Activated CD4-positive, alpha-beta T cell treated with anti-CD3 and anti-CD28 coated beads for 36 hours (primary cell): ENCODE data around the gene COL26A1. TPM values are rescaled to one million over a fixed set of nuclear protein-coding genes. Genes with fewer than 3 reads are reported as not detected.

Experiments used
- ATAC-seq: fragments of 200-7000 bp; cut with Tn5 transposase; one replicate; pipeline ENCODE4 v1.10.0; 2021; ENCODE audit warnings: mild to moderate bottlenecking, moderate library complexity
- CTCF ChIA-PET: fragments of 350-600 bp; sonication (Branson Sonifier 250); formaldehyde crosslinking; loops from one replicate; lab custom pipeline; 2021; ENCODE audit warnings: antibody characterized with exemption; lab: Charles Lee
- POLR2A ChIA-PET: fragments of 350-600 bp; sonication (Branson Sonifier 250); formaldehyde crosslinking; loops from one replicate; lab custom pipeline; 2021; ENCODE audit warnings: antibody characterized with exemption, inconsistent platforms; lab: Charles Lee
- DNase-seq: peaks from one replicate; pipeline ENCODE4 v3.0.0-alpha.2; 2020
- H3K27ac Mint-ChIP-seq: one replicate; pipeline ENCODE4 v1.8.0; 2021; ENCODE audit warnings: mixed read lengths
- H3K27me3 Mint-ChIP-seq: one replicate; pipeline ENCODE4 v1.8.0; 2021; ENCODE audit warnings: mixed read lengths
- H3K36me3 Mint-ChIP-seq: one replicate; pipeline ENCODE4 v1.8.0; 2021; ENCODE audit warnings: low read depth, mixed read lengths
- H3K4me1 Mint-ChIP-seq: one replicate; pipeline ENCODE4 v1.8.0; 2021; ENCODE audit warnings: mixed read lengths
- H3K4me3 Mint-ChIP-seq: one replicate; pipeline ENCODE4 v1.8.0; 2021; ENCODE audit warnings: mild to moderate bottlenecking, moderate library complexity, mixed read lengths
- H3K9me3 Mint-ChIP-seq: one replicate; pipeline ENCODE4 v1.8.0; 2021; ENCODE audit warnings: low read depth, mixed read lengths
- intact Hi-C, 2 experiments: fragments of 100-400 bp; cut with DNase I in 1 of 2; cut with micrococcal nuclease in 1 of 2; formaldehyde crosslinking; loops; one replicate each; pipeline versions ENCODE4 v1.14.2 to v1.15.1; 2022 to 2024; cut with DNase I, micrococcal nuclease
- total RNA-seq, 2 experiments: library from RNA; stranded (reverse); gene quantifications; one replicate each; pipeline ENCODE4 v1.2.3, GENCODE V29; 2021

COL26A1 gene
- total RNA-seq = not detected

DNA sequence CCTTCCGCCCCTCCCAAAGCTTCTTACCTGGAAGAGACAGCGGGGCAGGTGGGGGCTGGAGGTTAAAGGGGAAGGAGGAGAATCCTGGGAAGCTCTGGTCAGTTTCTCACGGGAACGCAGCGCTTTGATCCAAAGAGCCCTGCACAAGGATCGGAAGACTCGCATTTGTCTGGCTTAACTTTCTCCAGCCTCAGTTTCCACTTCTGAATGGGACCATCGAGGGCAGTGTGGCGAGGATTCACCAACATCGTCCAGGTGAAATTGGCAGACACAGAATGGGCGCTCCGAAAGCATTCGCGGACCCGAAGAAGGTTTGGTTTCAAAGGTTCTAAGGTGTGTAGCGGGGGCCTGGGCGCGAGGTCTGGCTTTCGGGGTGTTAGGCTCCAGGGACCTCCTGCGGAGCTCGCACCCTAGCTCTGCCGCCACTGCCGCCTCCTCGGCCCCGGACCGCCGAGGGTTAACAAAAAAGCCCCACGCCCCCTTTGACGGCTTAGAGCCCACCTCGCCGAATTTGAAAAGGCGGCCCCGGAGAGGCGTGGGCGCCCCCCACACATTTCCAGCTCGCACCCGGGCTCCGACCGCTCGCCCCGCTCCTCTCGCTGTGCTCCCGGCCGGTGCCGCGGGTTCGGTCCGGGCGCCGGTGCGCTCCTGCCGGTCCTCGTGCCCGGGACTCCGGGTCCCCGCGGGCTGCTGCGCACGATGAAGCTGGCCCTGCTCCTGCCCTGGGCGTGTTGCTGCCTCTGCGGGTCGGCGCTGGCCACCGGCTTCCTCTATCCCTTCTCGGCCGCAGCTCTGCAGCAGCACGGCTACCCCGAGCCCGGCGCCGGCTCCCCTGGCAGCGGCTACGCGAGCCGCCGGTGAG lies at the start of gene COL26A1:
TSS of gene COL26A1 (plus strand) at position 542 of the 862 bp plus-strand sequence. CDS start at position 700, 158 bp downstream.
- H3K4me1 Mint-ChIP-seq = peaks cover 3% of the 10 kb centered on the region
- ATAC-seq = no peak
- H3K4me3 Mint-ChIP-seq = no peak within 1 kb of the TSS
- peak; percentile 19 for DNase-seq
- intact Hi-C loops = no loop called here
- H3K27me3 Mint-ChIP-seq = peaks cover 20% of the 10 kb centered on the region
- no peak within 1 kb of the TSS for H3K27ac Mint-ChIP-seq
- H3K9me3 Mint-ChIP-seq = no peaks in the 10 kb centered on the region
- CTCF ChIA-PET = interaction anchor here (0.7 to 3.2 kb wide), 5 partner anchors 10 to 144 kb away, joined by 3 to 16 read pairs (median 3); no protein-coding TSS in a partner anchor
- POLR2A ChIA-PET = no interaction called here
- H3K36me3 Mint-ChIP-seq = no peaks in the 10 kb centered on the region

DNA sequence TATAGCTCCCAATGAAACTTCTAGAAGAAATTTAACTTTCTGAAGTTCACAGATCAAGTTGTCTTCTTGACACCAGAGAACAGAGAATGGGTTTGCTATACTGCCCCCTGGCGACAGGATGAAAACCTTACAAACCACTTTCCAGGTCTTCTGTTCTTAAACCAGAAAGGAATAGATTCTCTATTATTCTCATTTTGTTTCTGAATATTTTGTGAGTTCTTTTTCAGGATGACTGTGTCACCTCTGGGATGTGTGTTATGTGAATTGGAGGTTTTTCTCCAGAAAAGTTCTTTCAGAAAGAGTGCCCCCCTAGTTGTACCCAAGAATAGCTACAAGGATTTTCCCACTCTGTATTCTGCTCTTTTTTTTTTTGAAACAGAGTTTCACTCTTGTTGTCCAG lies 47.3 kb upstream of the COL26A1 start:
- intact Hi-C loops = no loop called here
- no peak overlapping the region for H3K27ac Mint-ChIP-seq
- no peak overlapping the region for H3K4me3 Mint-ChIP-seq
- peaks cover 25% of the 10 kb centered on the region for H3K36me3 Mint-ChIP-seq
- DNase-seq (peak; percentile 77), ATAC-seq (no peak)
- ChIA-PET POLR2A (no interaction called here), CTCF (interaction anchor here (0.6 to 1.6 kb wide), 15 partner anchors 9 to 734 kb away, joined by 3 to 8 read pairs (median 4); no protein-coding TSS in a partner anchor)
- H3K9me3 Mint-ChIP-seq = peaks cover 2% of the 10 kb centered on the region
- no peaks in the 10 kb centered on the region for H3K27me3 Mint-ChIP-seq
- H3K4me1 Mint-ChIP-seq = no peaks in the 10 kb centered on the region

DNA sequence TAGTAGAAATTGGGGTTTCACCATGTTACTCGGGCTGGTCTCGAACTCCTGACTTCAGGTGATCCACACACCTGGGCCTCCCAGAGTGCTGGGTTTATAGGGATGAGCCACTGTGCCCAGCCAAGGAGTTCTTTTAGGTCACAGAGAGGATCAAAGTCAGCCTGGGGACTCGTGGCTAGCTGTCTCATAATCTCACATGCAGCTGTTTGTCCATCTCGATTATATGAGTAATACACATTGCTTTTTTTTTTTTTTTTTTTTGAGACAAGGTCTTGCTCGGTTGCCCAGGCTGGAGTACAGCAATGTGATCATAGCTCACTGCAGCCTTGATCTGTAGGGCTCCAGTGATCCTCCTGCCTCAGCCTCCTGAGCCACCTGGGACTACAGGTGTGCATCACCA lies 43.3 kb upstream of the COL26A1 start:
- POLR2A ChIA-PET = no interaction called here
- H3K9me3 Mint-ChIP-seq = no peaks in the 10 kb centered on the region
- DNase-seq (no peak), ATAC-seq (no peak)
- peaks cover 8% of the 10 kb centered on the region for H3K36me3 Mint-ChIP-seq
- intact Hi-C loops = no loop called here
- H3K4me3 Mint-ChIP-seq = no peak overlapping the region
- H3K27ac Mint-ChIP-seq = no peak overlapping the region
- H3K4me1 Mint-ChIP-seq = peaks cover 8% of the 10 kb centered on the region
- CTCF ChIA-PET = interaction anchor here (0.7 to 0.9 kb wide), 2 partner anchors 13 to 75 kb away, joined by 3 read pairs; partner anchors contain the start of gene FIS1
- no peaks in the 10 kb centered on the region for H3K27me3 Mint-ChIP-seq

DNA sequence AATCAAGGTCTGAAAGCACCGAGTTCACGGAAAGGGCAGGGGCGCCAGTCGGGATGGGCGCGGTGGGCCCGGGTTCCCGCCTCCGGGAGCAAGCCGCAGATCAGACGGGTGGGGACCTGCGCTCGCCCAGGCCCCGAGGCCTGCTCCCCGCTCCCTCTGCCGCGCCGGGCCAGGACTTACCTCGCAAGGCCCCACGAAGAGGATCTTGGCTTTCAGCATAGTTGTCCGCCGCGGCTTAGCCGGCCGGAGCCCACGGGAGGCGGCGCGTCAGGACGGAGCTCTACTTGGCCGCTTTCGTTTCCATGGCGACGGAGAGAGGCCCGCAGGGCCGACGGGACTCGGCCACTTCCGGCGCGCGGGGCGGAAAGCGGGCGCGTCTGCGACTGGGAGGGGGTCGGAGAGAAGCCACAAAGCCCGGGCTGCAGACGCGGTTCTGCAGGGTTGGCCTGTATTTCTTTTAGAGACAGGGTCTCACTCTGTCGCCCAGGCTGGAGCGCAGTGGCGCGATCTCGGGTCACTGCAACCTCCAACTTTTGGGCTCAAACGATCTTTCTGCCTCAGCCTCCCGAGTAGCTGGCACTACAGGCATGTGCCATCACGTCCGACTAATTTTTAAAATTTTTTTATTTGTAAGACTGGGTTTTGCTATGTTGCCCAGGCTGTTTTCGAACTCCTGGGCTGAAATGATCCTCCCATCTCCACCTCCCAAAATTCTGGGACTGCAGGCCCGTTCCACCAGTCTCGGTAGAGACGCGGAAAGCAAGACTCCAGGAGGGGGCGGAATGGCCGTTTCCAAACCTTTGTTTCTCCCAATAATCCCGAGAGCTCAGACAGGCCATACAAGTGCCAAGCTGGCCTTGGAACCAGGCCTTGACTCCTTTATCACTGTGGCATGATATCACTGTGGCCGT lies 40.9 kb upstream of the COL26A1 start, which contains the start of gene IFT22:
TSS of gene IFT22 (minus strand) at position 322 of the 911 bp plus-strand sequence. CDS start at position 219, 103 bp downstream.
- CTCF ChIA-PET = interaction anchor here (0.6 to 1.6 kb wide), 8 partner anchors 11 to 181 kb away, joined by 3 to 5 read pairs (median 4); partner anchors contain the start of gene FIS1
- POLR2A ChIA-PET = interaction anchor here (1.0 kb wide), 1 partner anchor 244 kb away, joined by 3 read pairs; no protein-coding TSS in a partner anchor
- Mint-ChIP-seq H3K9me3 (no peaks in the 10 kb centered on the region), H3K27ac (peak within 1 kb of the TSS; percentile 89), H3K27me3 (no peaks in the 10 kb centered on the region), H3K4me3 (peak within 1 kb of the TSS; percentile 82), H3K36me3 (no peaks in the 10 kb centered on the region), H3K4me1 (peaks cover 8% of the 10 kb centered on the region)
- DNase-seq = peak; percentile 93
- peak; percentile 97 for ATAC-seq
- intact Hi-C loops = loop anchor here in 1 of 2 experiments (1.0 to 10.0 kb wide), 5 partner anchors 13 to 1143 kb away; partner anchors contain the start of genes ALKBH4, FIS1, LRWD1 and ZNHIT1

- no peak overlapping the region for H3K27ac Mint-ChIP-seq
- intact Hi-C loops = loop anchor here in 1 of 2 experiments (10.0 kb wide), 1 partner anchor 1137 kb away; the partner anchor contains the start of genes ALKBH4 and LRWD1
- H3K27me3 Mint-ChIP-seq = peaks cover 5% of the 10 kb centered on the region
- ChIA-PET POLR2A (no interaction called here), CTCF (interaction anchor here (0.7 to 1.7 kb wide), 2 partner anchors 13 to 79 kb away, joined by 3 to 4 read pairs; no protein-coding TSS in a partner anchor)
- H3K9me3 Mint-ChIP-seq = no peaks in the 10 kb centered on the region
- no peaks in the 10 kb centered on the region for H3K36me3 Mint-ChIP-seq
- no peak for ATAC-seq
- no peak for DNase-seq
- H3K4me3 Mint-ChIP-seq = no peak overlapping the region
- no peaks in the 10 kb centered on the region for H3K4me1 Mint-ChIP-seq
Observed at GRCh38 chr7:101328159-101328558, 34.5 kb upstream of the COL26A1 start.

DNA sequence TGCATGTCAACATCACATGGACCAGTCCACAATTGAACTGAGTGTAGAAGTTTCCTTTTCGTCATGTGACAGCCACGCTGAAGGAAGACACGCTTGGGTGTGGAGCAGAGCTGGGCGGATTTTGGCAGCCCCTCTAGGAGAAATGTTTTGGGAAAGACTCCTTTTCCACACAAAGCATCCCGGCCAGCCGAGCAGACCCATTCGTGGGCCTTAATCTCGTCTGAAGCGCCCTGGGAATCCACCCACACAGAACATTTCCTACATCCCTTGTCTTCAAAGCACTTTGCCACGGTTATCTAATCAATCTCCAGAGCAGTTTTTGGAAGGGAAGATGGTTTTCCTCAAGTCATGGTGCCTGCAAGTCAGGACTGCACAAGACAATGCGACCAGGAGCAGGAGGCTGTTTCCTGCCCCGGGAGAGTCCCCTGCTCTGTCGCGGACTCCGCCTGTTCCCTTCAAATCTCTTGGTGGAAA lies 32.6 kb upstream of the COL26A1 start:
- ChIA-PET POLR2A (no interaction called here), CTCF (no interaction called here)
- Mint-ChIP-seq H3K4me1 (no peaks in the 10 kb centered on the region), H3K27ac (no peak overlapping the region), H3K27me3 (peaks cover 7% of the 10 kb centered on the region), H3K36me3 (no peaks in the 10 kb centered on the region), H3K4me3 (no peak overlapping the region), H3K9me3 (no peaks in the 10 kb centered on the region)
- DNase-seq (no peak), ATAC-seq (no peak)
- intact Hi-C loops = no loop called here

GRCh38 chr7:101332026-101332425 lies 30.6 kb upstream of the COL26A1 start:
- ATAC-seq (no peak), DNase-seq (no peak)
- no peaks in the 10 kb centered on the region for H3K4me1 Mint-ChIP-seq
- CTCF ChIA-PET = no interaction called here
- POLR2A ChIA-PET = no interaction called here
- peaks cover 8% of the 10 kb centered on the region for H3K27me3 Mint-ChIP-seq
- intact Hi-C loops = no loop called here
- H3K4me3 Mint-ChIP-seq = no peak overlapping the region
- no peaks in the 10 kb centered on the region for H3K36me3 Mint-ChIP-seq
- H3K27ac Mint-ChIP-seq = no peak overlapping the region
- H3K9me3 Mint-ChIP-seq = no peaks in the 10 kb centered on the region

DNA sequence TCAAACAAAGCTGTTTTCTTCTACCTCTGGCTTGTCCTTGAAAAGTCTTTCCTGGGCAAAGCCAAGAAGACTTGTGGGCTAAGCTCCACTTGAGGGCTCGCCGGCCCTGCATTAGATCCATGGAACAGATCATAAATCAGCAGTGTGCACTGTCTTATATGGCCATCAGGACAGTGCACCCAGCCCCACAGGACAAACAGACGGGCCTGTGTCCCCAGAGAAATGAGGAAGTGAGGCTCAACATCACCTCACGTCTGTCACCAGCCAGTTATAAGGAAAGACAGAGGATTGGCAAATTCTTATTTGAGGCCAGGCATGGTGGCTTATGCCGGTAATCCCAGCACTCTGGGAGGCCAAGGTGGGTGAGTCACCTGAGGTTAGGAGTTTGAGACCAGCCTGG lies 28.8 kb upstream of the COL26A1 start:
- ATAC-seq = no peak
- no peak for DNase-seq
- H3K4me3 Mint-ChIP-seq = no peak overlapping the region
- no peaks in the 10 kb centered on the region for H3K4me1 Mint-ChIP-seq
- no peak overlapping the region for H3K27ac Mint-ChIP-seq
- no peaks in the 10 kb centered on the region for H3K36me3 Mint-ChIP-seq
- ChIA-PET POLR2A (no interaction called here), CTCF (interaction anchor here (1.4 kb wide), 1 partner anchor 19 kb away, joined by 4 read pairs; no protein-coding TSS in a partner anchor)
- peaks cover 8% of the 10 kb centered on the region for H3K27me3 Mint-ChIP-seq
- no peaks in the 10 kb centered on the region for H3K9me3 Mint-ChIP-seq
- intact Hi-C loops = no loop called here

DNA sequence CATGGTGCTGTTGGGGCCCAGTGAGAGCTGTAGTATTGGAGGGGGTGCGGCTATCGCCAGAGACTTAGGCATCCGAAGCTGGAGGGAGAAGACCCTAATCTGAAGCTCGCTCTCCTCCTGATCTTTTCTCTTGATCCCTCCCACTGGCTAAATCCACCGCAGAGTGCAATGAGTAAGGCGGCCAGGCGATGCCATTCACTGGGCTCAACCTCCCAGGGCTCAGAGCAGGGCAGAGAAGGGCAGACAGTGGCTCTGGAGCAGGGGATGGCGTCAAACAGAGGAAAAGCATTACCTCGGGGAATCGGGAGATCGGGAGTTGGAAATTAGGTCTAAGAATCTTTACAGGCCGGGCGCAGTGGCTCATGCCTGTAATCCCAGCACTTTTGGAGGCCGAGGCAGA lies 22.3 kb upstream of the COL26A1 start:
- H3K36me3 Mint-ChIP-seq = no peaks in the 10 kb centered on the region
- peaks cover 1% of the 10 kb centered on the region for H3K27me3 Mint-ChIP-seq
- H3K4me3 Mint-ChIP-seq = no peak overlapping the region
- no peak for DNase-seq
- ChIA-PET CTCF (interaction anchor here (0.6 to 0.7 kb wide), 3 partner anchors 25 to 97 kb away, joined by 3 to 5 read pairs (median 4); no protein-coding TSS in a partner anchor), POLR2A (no interaction called here)
- no peaks in the 10 kb centered on the region for H3K9me3 Mint-ChIP-seq
- H3K4me1 Mint-ChIP-seq = no peaks in the 10 kb centered on the region
- no peak overlapping the region for H3K27ac Mint-ChIP-seq
- intact Hi-C loops = no loop called here
- ATAC-seq = no peak

DNA sequence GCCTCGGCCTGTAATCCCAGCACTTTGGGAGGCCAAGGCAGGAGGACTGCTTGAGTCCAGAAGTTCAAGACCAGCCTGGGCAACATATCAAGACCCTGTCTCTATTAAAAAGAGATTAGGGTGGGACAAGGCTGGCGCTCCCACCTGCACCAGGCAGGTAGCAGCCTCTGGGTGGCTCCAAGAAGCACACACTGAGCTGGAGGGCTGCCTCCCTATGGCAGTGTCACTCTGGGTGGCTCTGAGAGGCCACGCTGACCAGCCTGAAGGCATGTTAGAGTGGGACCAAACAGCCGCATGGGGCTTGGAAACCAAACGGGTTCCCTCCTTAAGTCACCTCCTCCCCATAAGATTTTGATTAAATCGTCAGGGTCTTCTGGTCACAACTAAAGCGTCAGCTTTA lies 19.8 kb upstream of the COL26A1 start:
- Mint-ChIP-seq H3K27ac (no peak overlapping the region), H3K36me3 (no peaks in the 10 kb centered on the region), H3K9me3 (no peaks in the 10 kb centered on the region), H3K4me3 (no peak overlapping the region), H3K27me3 (no peaks in the 10 kb centered on the region), H3K4me1 (no peaks in the 10 kb centered on the region)
- intact Hi-C loops = no loop called here
- ChIA-PET POLR2A (no interaction called here), CTCF (no interaction called here)
- DNase-seq (no peak), ATAC-seq (no peak)

DNA sequence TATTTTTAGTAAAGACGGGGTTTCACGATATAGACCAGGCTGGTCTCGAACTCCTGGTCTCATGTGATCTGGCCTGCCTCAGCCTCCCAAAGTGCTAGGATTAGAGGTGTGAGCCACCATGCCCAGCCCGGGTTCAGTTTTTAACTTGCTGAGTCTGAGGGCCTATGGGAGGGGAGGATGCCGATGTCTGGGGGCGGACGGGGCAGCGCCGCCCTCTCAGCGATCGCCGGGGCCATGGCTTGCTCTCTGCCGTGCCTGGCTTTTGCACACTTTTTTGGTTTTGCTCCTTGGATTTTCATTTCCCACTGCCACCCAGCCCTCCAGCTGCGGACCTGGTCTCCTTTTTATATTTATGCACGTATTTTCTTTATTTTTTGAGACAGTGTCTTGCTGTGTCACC lies 15.2 kb upstream of the COL26A1 start:
- Mint-ChIP-seq H3K4me3 (no peak overlapping the region), H3K27ac (no peak overlapping the region), H3K27me3 (peaks cover 5% of the 10 kb centered on the region), H3K36me3 (no peaks in the 10 kb centered on the region), H3K4me1 (peaks cover 4% of the 10 kb centered on the region), H3K9me3 (no peaks in the 10 kb centered on the region)
- ATAC-seq (no peak), DNase-seq (no peak)
- ChIA-PET POLR2A (no interaction called here), CTCF (interaction anchor here (0.6 kb wide), 1 partner anchor 90 kb away, joined by 4 read pairs; no protein-coding TSS in a partner anchor)
- intact Hi-C loops = no loop called here
